ENCODE results near the gene IL17B.

The IL17B gene

GRCh38 chr5:149399775-149400174 is 20.7 kb upstream of the IL17B start:
- TF ChIP-seq GATA3 (IDR thresholded peaks at IDR 0.05; ENCODE audit: low read depth, low read length) (no peak), GATA2 (IDR thresholded peaks at IDR 0.05; ENCODE audit: low read depth, low read length) (no peak)

DNA sequence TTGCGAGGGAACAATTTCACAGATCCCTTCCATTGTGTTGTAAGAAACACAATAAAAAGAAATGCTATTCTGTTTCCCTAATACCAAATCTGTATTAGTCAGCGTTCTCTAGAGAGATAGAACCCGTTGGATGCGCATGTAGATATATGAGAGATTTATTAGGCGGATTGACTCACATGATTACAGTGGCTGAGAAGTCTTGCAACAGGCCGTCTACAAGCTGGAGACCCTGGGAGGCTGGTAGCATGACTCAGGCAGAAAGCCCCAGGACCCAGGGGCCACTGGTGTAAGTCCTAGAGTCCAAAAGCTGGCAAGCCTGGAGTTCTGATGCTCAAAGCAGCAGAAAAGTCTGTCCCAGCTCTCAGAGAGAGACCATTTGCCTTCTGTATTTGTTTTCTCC is 18.4 kb upstream of the IL17B start:
- TF ChIP-seq GATA3 (IDR thresholded peaks at IDR 0.05; ENCODE audit: low read depth, low read length) (no peak), GATA2 (IDR thresholded peaks at IDR 0.05; ENCODE audit: low read depth, low read length) (no peak)

GRCh38 chr5:149392718-149393117 is 13.6 kb upstream of the IL17B start:
- TF ChIP-seq GATA2 (IDR thresholded peaks at IDR 0.05; ENCODE audit: low read depth, low read length) (no peak), GATA3 (IDR thresholded peaks at IDR 0.05; ENCODE audit: low read depth, low read length) (no peak)

GRCh38 chr5:149391524-149391923 is 12.4 kb upstream of the IL17B start:
- TF ChIP-seq GATA2 (IDR thresholded peaks at IDR 0.05; ENCODE audit: low read depth, low read length) (no peak), GATA3 (IDR thresholded peaks at IDR 0.05; ENCODE audit: low read depth, low read length) (no peak)

DNA sequence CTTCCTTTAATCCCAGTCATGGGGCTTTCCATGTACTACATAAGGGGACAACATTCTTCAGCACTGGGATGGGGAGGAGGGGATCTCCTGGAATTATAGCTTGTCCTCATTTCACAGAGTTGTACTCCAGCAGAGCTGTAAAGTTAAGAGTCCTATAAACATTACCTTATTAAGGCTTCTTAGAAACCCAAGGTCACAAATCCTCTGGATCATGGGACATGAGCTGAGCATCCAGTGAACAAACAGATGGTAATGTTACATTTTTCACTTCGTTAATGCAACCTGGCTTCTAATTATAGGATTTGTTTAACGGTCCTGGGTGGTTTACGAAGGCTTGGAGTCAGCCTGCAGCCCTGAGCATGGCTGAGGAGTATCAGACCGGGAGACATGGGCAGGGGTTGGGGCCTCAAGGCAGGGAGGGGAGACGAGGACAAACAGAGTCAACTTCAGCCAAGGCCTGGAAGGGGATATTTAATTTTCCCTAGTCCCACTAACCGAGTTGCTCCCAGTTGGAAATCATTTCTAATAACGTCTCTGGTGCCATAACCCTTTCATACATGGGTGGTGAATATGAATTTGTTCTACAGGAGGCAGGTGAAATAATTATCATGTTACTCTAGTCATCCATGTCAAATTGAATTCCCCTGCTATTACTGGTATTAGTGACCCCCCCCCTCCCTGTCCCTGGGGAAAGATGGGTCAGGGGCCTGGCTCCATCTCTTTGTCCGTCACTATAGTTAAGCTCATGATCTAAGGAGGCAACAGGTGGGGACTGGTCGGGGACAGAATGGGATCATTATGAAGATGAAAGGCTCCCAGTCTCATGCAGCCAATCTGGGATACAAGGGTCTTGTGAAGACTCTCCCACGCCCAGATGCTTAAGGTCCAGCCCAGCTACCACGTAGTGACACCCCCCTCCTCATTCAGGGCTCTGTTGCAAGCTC is 10.7 kb upstream of the IL17B start:
- no peak for TF ChIP-seq GATA3 (IDR thresholded peaks at IDR 0.05; ENCODE audit: low read depth, low read length)
- no peak for TF ChIP-seq GATA2 (IDR thresholded peaks at IDR 0.05; ENCODE audit: low read depth, low read length)

DNA sequence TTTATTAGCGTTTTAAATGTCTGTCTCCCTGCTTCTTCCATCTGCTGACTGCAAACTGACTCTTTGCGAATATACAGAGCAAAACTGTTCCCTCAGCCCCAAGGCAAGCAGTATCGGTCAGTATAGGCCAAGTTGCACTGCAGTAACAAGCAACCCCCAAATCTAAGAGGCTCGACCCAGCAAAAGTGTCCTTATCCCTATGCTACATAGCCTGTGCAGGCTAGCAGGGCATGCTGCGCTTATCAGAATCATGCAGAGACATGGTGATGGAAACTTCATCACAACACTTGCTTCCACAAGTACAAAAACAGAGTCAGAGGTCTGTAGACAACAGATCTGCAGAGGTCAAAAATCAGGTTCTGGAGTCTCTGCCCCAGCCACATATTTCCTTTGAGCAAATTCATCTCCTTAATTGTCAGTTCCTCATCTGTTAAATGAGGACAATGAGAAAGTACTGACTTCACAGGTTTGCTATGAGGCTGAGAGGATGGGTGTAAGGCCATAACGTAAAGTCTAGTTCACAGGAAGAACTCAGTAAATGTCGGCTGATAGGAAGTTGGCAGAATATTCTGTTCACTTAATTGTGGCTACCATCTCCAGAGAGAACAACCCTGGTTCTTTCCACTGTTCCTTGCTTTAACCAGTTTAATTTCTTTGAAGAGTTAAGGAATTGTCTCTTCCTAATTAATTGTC is 9.6 kb upstream of the IL17B start:
- TF ChIP-seq GATA2 (IDR thresholded peaks at IDR 0.05; ENCODE audit: low read depth, low read length) (no peak), GATA3 (IDR thresholded peaks at IDR 0.05; ENCODE audit: low read depth, low read length) (no peak)

GRCh38 chr5:149387982-149388381 is 8.9 kb upstream of the IL17B start:
- TF ChIP-seq GATA3 (IDR thresholded peaks at IDR 0.05; ENCODE audit: low read depth, low read length): no peak
- no peak for TF ChIP-seq GATA2 (IDR thresholded peaks at IDR 0.05; ENCODE audit: low read depth, low read length)

- TF ChIP-seq GATA2 (IDR thresholded peaks at IDR 0.05; ENCODE audit: low read depth, low read length) (no peak), GATA3 (IDR thresholded peaks at IDR 0.05; ENCODE audit: low read depth, low read length) (no peak)
Measured at GRCh38 chr5:149387081-149387631, 8.1 kb upstream of the IL17B start.

GRCh38 chr5:149386166-149386565 is 7.1 kb upstream of the IL17B start:
- TF ChIP-seq GATA2 (IDR thresholded peaks at IDR 0.05; ENCODE audit: low read depth, low read length) (no peak), GATA3 (IDR thresholded peaks at IDR 0.05; ENCODE audit: low read depth, low read length) (no peak)

GRCh38 chr5:149383399-149383798 is 4.3 kb upstream of the IL17B start:
- TF ChIP-seq GATA2 (IDR thresholded peaks at IDR 0.05; ENCODE audit: low read depth, low read length): no peak
- no peak for TF ChIP-seq GATA3 (IDR thresholded peaks at IDR 0.05; ENCODE audit: low read depth, low read length)

DNA sequence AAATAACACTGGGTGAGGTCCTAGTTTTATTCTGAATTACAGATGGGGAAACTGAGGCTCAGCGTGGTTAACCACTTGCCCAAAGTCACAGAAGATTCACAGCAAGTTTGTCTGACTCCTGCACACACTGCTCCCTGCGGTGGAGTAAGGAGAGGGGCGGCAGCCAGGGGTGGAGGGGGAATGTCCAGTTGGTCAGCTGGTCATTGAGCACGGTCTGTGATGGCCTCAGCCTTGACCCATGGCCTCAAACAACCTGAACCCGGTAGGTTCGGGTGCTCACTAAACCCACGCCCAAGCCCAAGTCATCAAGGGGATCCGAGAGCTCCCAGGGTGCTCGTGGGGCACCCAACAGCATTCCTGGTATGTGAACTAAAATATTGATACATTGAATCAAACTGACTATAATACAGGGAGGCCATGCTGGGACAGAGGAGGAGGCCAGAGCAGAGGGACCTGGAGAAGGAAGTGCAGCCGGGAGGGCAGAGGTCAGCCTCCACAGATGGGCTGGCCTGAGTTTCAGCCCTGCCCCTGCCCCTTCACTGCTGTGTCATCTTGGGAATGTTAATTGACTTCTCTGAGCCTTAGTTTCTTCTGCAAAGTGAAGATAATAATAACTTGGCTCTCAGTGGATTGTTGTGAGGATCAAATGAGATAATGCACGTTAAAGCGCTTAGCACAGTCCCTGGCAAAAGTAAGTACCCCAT is 3.6 kb upstream of the IL17B start:
- no peak for TF ChIP-seq GATA2 (IDR thresholded peaks at IDR 0.05; ENCODE audit: low read depth, low read length)
- no peak for TF ChIP-seq GATA3 (IDR thresholded peaks at IDR 0.05; ENCODE audit: low read depth, low read length)

GRCh38 chr5:149381986-149382338 is 2.9 kb upstream of the IL17B start:
- TF ChIP-seq GATA2 (IDR thresholded peaks at IDR 0.05; ENCODE audit: low read depth, low read length): no peak

GRCh38 chr5:149381261-149381985 is 2.3 kb upstream of the IL17B start:
- TF ChIP-seq GATA2 (IDR thresholded peaks at IDR 0.05; ENCODE audit: low read depth, low read length): no peak
- no peak for TF ChIP-seq GATA3 (IDR thresholded peaks at IDR 0.05; ENCODE audit: low read depth, low read length)
